HFF-Myc (cell line): ENCODE measurements around the gene PTGR3.

Source experiments
- DNase-seq: peaks from one replicate; pipeline ENCODE4 v3.0.0-alpha.2; 2011; ENCODE audit warnings: low read depth; ENCODE audit errors: extremely low read depth
- H3K4me3 ChIP-seq: replicated peaks from 2 replicates; pipeline ENCODE4 v1.5.1; 2011; ENCODE audit warnings: low read depth, mild to moderate bottlenecking, control low read depth, low read length
- CTCF ChIP-seq: IDR thresholded peaks from 2 replicates; pipeline ENCODE4 v1.5.1; 2012; ENCODE audit warnings: mild to moderate bottlenecking, low read depth, low read length, control low read depth; ENCODE audit errors: missing control alignments

Gene PTGR3

GRCh38 chr18:75247611-75248421 is 38.9 kb upstream of the PTGR3 start:
- DNase-seq, result no peak
- TF ChIP-seq CTCF, result no peak
- peak overlapping the region; percentile 44 for H3K4me3 ChIP-seq

- DNase-seq, result no peak
- no peak for TF ChIP-seq CTCF
- peak overlapping the region; percentile 44 for H3K4me3 ChIP-seq
These were observed 38.0 kb upstream of the PTGR3 start for GRCh38 chr18:75246721-75247610.

GRCh38 chr18:75244351-75245313 is 35.7 kb upstream of the PTGR3 start:
- no peak for DNase-seq
- peak; percentile 28 for TF ChIP-seq CTCF
- peak overlapping the region; percentile 19 for H3K4me3 ChIP-seq

GRCh38 chr18:75241705-75242104 is 32.8 kb upstream of the PTGR3 start:
- DNase-seq, result no peak
- no peak overlapping the region for H3K4me3 ChIP-seq
- no peak for TF ChIP-seq CTCF

- H3K4me3 ChIP-seq, result no peak overlapping the region
- DNase-seq, result no peak
- TF ChIP-seq CTCF, result no peak
These were observed 31.5 kb upstream of the PTGR3 start for GRCh38 chr18:75240433-75240832.

- H3K4me3 ChIP-seq, result no peak overlapping the region
- no peak for TF ChIP-seq CTCF
- no peak for DNase-seq
These were observed 29.8 kb upstream of the PTGR3 start for GRCh38 chr18:75238786-75239185.
